Gastroesophageal sphincter (tissue), 3 donors: ENCODE measurements around the gene MOCS3.

ENCODE experiments used
- EP300 ChIP-seq: sonication (generic); formaldehyde crosslinking; IDR thresholded peaks from one replicate; pipeline ENCODE4 v1.6.1; 2017; ENCODE audit warnings: antibody characterized with exemption, mild to moderate bottlenecking
- POLR2A ChIP-seq, 2 donors: fragments of 450-650 bp; IDR thresholded peaks; one replicate each; pipeline ENCODE4 v1.6.1; 2017; ENCODE audit warnings: antibody characterized with exemption in 2 of 2, mild to moderate bottlenecking in 2 of 2, moderate library complexity in 1 of 2
- POLR2AphosphoS5 ChIP-seq: sonication (generic); formaldehyde crosslinking; IDR thresholded peaks from one replicate; pipeline ENCODE4 v1.6.1; 2017; ENCODE audit warnings: antibody characterized with exemption
- TF ChIP-seq, protein P1 (sequence below), 4 experiments: fragments of 200-600 bp in 2 of 4; fragments of 450-650 bp in 2 of 4; sonication (generic) in 1 of 4; IDR thresholded peaks; one replicate each; pipeline ENCODE4 v1.5.1; 2017 to 2019; ENCODE audit warnings: antibody characterized with exemption in 4 of 4, mild to moderate bottlenecking in 2 of 4, moderate library complexity in 2 of 4

DNA sequence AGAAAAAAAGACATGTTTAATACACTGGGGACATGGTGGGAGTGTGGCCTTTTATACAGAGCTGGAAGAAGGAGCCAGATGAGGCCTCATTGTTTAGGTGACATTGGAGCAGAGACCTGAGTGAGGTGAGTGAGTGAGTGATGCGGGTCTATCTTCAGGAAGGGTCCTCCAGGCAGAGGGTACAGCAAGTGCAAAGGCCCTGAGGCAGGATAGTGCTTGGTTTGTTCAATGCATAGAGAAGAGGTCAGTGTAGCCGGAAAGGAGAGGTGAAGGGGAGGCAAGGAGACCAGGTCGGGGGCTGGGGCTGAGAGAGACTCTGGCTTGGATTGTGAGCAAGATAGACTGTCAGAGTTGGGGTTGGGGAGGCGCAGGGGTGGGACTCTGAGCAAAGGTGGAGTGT, 40.7 kb downstream of the MOCS3 start:
- TF ChIP-seq POLR2A (IDR thresholded peaks at IDR 0.05), result no peak
- TF ChIP-seq, protein P1, sequence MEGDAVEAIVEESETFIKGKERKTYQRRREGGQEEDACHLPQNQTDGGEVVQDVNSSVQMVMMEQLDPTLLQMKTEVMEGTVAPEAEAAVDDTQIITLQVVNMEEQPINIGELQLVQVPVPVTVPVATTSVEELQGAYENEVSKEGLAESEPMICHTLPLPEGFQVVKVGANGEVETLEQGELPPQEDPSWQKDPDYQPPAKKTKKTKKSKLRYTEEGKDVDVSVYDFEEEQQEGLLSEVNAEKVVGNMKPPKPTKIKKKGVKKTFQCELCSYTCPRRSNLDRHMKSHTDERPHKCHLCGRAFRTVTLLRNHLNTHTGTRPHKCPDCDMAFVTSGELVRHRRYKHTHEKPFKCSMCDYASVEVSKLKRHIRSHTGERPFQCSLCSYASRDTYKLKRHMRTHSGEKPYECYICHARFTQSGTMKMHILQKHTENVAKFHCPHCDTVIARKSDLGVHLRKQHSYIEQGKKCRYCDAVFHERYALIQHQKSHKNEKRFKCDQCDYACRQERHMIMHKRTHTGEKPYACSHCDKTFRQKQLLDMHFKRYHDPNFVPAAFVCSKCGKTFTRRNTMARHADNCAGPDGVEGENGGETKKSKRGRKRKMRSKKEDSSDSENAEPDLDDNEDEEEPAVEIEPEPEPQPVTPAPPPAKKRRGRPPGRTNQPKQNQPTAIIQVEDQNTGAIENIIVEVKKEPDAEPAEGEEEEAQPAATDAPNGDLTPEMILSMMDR (IDR thresholded peaks at IDR 0.05), result no peak
- TF ChIP-seq POLR2AphosphoS5, result no peak
- TF ChIP-seq EP300, result no peak
